H9 (cell line): ENCODE results near the gene C1orf146. TPM values are rescaled to one million over a fixed set of nuclear protein-coding genes. Genes with fewer than 3 reads are reported as not detected.

Experiments
- DNase-seq: peaks from one replicate; pipeline ENCODE4 v3.0.0-alpha.2; 2017
- H2AFZ ChIP-seq: one replicate; pipeline ENCODE4 v1.6.1; 2013; ENCODE audit warnings: mild to moderate bottlenecking, low read length, control low read depth, moderate library complexity
- H2AK5ac ChIP-seq: 2 replicates; pipeline ENCODE4 v1.6.1; 2013; ENCODE audit warnings: low read length, control low read depth, mixed read lengths; ENCODE audit not compliant: insufficient read length
- H2BK120ac ChIP-seq: one replicate; pipeline ENCODE4 v1.6.1; 2013; ENCODE audit warnings: low read depth, mild to moderate bottlenecking, low read length, control low read depth, inconsistent platforms; ENCODE audit not compliant: poor library complexity, severe bottlenecking
- H2BK12ac ChIP-seq: 2 replicates; pipeline ENCODE4 v1.6.1; 2013; ENCODE audit warnings: low read length, control low read depth, mixed read lengths, low read depth; ENCODE audit not compliant: insufficient read length
- H2BK15ac ChIP-seq: 2 replicates; pipeline ENCODE4 v1.6.1; 2013; ENCODE audit warnings: low read depth, low read length, control low read depth
- H2BK20ac ChIP-seq: one replicate; pipeline ENCODE4 v1.6.1; 2013; ENCODE audit warnings: low read depth, mild to moderate bottlenecking, low read length, control low read depth, inconsistent platforms; ENCODE audit not compliant: poor library complexity, severe bottlenecking
- H2BK5ac ChIP-seq: 2 replicates; pipeline ENCODE4 v1.6.1; 2013; ENCODE audit warnings: low read length, control low read depth, mixed read lengths; ENCODE audit not compliant: insufficient read length
- H3K14ac ChIP-seq: 2 replicates; pipeline ENCODE4 v1.6.1; 2013; ENCODE audit warnings: low read length, control low read depth; ENCODE audit not compliant: insufficient read depth
- H3K18ac ChIP-seq: 2 replicates; pipeline ENCODE4 v1.6.1; 2013; ENCODE audit warnings: low read depth, mild to moderate bottlenecking, mixed read lengths, low read length, control low read depth; ENCODE audit not compliant: insufficient read length
- H3K23ac ChIP-seq: 2 replicates; pipeline ENCODE4 v1.6.1; 2013; ENCODE audit warnings: low read length, control low read depth, mixed read lengths, low read depth; ENCODE audit not compliant: insufficient read length
- H3K23me2 ChIP-seq: 2 replicates; pipeline ENCODE4 v1.6.1; 2013; ENCODE audit warnings: low read depth, mild to moderate bottlenecking, mixed read lengths, low read length, control low read depth; ENCODE audit not compliant: insufficient read length, poor library complexity, severe bottlenecking
- H3K27ac ChIP-seq: 2 replicates; pipeline ENCODE4 v1.5.1; 2013; ENCODE audit warnings: low read length, control low read depth, mixed read lengths, low read depth; ENCODE audit not compliant: insufficient read length
- H3K27me3 ChIP-seq: 2 replicates; pipeline ENCODE4 v1.6.1; 2013; ENCODE audit warnings: low read length, control low read depth, inconsistent platforms; ENCODE audit not compliant: insufficient read depth
- H3K4ac ChIP-seq: 2 replicates; pipeline ENCODE4 v1.6.1; 2013; ENCODE audit warnings: low read depth, mild to moderate bottlenecking, control low read depth, inconsistent platforms, low read length, moderate library complexity
- H3K4me1 ChIP-seq: 2 replicates; pipeline ENCODE4 v1.6.1; 2013; ENCODE audit warnings: low read length, control low read depth, inconsistent platforms; ENCODE audit not compliant: insufficient read depth
- H3K4me2 ChIP-seq: 2 replicates; pipeline ENCODE4 v1.6.1; 2013; ENCODE audit warnings: low read length, control low read depth, mixed read lengths; ENCODE audit not compliant: insufficient read length, insufficient read depth
- H3K56ac ChIP-seq: 2 replicates; pipeline ENCODE4 v1.6.1; 2013; ENCODE audit warnings: low read depth, mild to moderate bottlenecking, mixed read lengths, low read length, control low read depth; ENCODE audit not compliant: insufficient read length
- H3K79me1 ChIP-seq: 2 replicates; pipeline ENCODE4 v1.6.1; 2013; ENCODE audit warnings: low read depth, mild to moderate bottlenecking, moderate library complexity, low read length, control low read depth, inconsistent platforms; ENCODE audit not compliant: insufficient read depth, poor library complexity, severe bottlenecking
- H3K79me2 ChIP-seq: 2 replicates; pipeline ENCODE4 v1.6.1; 2013; ENCODE audit warnings: low read length, control low read depth, inconsistent platforms; ENCODE audit not compliant: insufficient read depth
- H3K9ac ChIP-seq: 2 replicates; pipeline ENCODE4 v1.6.1; 2013; ENCODE audit warnings: low read length, control low read depth, mixed read lengths; ENCODE audit not compliant: insufficient read length; ENCODE audit errors: extremely low read depth
- H3K9me3 ChIP-seq: one replicate; pipeline ENCODE4 v1.6.1; 2013; ENCODE audit warnings: low read depth, low read length, inconsistent platforms; ENCODE audit not compliant: control insufficient read depth
- H3T11ph ChIP-seq: one replicate; pipeline ENCODE4 v1.6.1; 2013; ENCODE audit warnings: mild to moderate bottlenecking, low read length, control low read depth, inconsistent platforms
- H4K20me1 ChIP-seq: one replicate; pipeline ENCODE4 v1.6.1; 2013; ENCODE audit not compliant: control insufficient read depth, insufficient read length, insufficient read depth
- H4K5ac ChIP-seq: 2 replicates; pipeline ENCODE4 v1.6.1; 2013; ENCODE audit warnings: low read depth, mild to moderate bottlenecking, mixed read lengths, low read length, control low read depth; ENCODE audit not compliant: insufficient read length
- H4K8ac ChIP-seq: replicated peaks from 2 replicates; pipeline ENCODE4 v1.6.1; 2013; ENCODE audit warnings: low read length, control low read depth, mixed read lengths, low read depth; ENCODE audit not compliant: insufficient read length
- H4K91ac ChIP-seq: 2 replicates; pipeline ENCODE4 v1.6.1; 2013; ENCODE audit warnings: low read depth, mild to moderate bottlenecking, moderate library complexity, mixed read lengths, low read length, control low read depth; ENCODE audit not compliant: insufficient read length
- H3K27ac Mint-ChIP-seq, 3 experiments: 2 replicates in 2 of 3; 3 replicates in 1 of 3; pipeline ENCODE4 v1.8.0; 2020 to 2021; ENCODE audit warnings: mixed read lengths in 3 of 3, mild to moderate bottlenecking in 1 of 3, moderate library complexity in 1 of 3
- H3K27me3 Mint-ChIP-seq: 2 replicates; pipeline ENCODE4 v1.8.0; 2021; ENCODE audit warnings: low read depth, mild to moderate bottlenecking, moderate library complexity, mixed read lengths
- H3K36me3 Mint-ChIP-seq, 3 experiments: 2 replicates in 2 of 3; 3 replicates in 1 of 3; pipeline ENCODE4 v1.8.0; 2020 to 2021; ENCODE audit warnings: low read depth in 3 of 3, mixed read lengths in 3 of 3; ENCODE audit not compliant: insufficient read depth in 1 of 3
- H3K4me1 Mint-ChIP-seq, 2 experiments: 2 replicates each; pipeline ENCODE4 v1.8.0; 2020; ENCODE audit warnings: mixed read lengths in 2 of 2
- H3K4me3 Mint-ChIP-seq, 2 experiments: 2 replicates in 1 of 2; 3 replicates in 1 of 2; pipeline ENCODE4 v1.8.0; 2020 to 2021; ENCODE audit warnings: mild to moderate bottlenecking in 2 of 2, mixed read lengths in 2 of 2, moderate library complexity in 1 of 2
- H3K9me3 Mint-ChIP-seq, 2 experiments: 2 replicates in 1 of 2; 3 replicates in 1 of 2; pipeline ENCODE4 v1.8.0; 2020; ENCODE audit warnings: mild to moderate bottlenecking in 2 of 2, mixed read lengths in 2 of 2, moderate library complexity in 1 of 2
- CTCF ChIP-seq: fragments of 200-600 bp; sonication (generic); conservative IDR thresholded peaks from 3 replicates; pipeline ENCODE4 v1.8.0; 2021; ENCODE audit warnings: antibody characterized with exemption, mild to moderate bottlenecking
- WGBS: extraction: QIAGEN DNeasy Blood & Tissue Kit; methylation state at CpG from one replicate; pipeline ENCODE4 v1.1.7; 2013; ENCODE audit warnings: missing lambda C conversion rate, low lambda C conversion rate, mixed read lengths; ENCODE audit not compliant: insufficient read length; ENCODE audit errors: extremely low coverage; 5-methylcytosine and 5-hydroxymethylcytosine counted together
- total RNA-seq: library from RNA; stranded (reverse); gene quantifications from 2 replicates; pipeline ENCODE4 v1.2.1, GENCODE V29; 2021

Gene C1orf146
- total RNA-seq, 1 experiment from 2014 or later: not detected

GRCh38 chr1:92240034-92240433, 22.3 kb downstream of the C1orf146 start:
- H3K23ac ChIP-seq: no peak overlapping the region
- H3K9me3 ChIP-seq: no peaks in the 10 kb centered on the region
- no peak overlapping the region for H3K4me2 ChIP-seq
- WGBS: no CpG with 5 or more reads among the region's 2 CpGs
- no peak overlapping the region for H2BK120ac ChIP-seq
- no peak overlapping the region for H3K9ac ChIP-seq
- no peak overlapping the region for H3K56ac ChIP-seq
- no peaks in the 10 kb centered on the region for H4K20me1 ChIP-seq
- H4K91ac ChIP-seq: no peak overlapping the region
- H3K79me2 ChIP-seq: no peaks in the 10 kb centered on the region
- no peak overlapping the region for H3K18ac ChIP-seq
- no peak overlapping the region for H2BK20ac ChIP-seq
- no peak overlapping the region for H2AK5ac ChIP-seq
- H4K8ac ChIP-seq: no peak overlapping the region
- no peaks in the 10 kb centered on the region for H3K27me3 ChIP-seq
- no peak overlapping the region for H2BK15ac ChIP-seq
- H3K14ac ChIP-seq: no peak overlapping the region
- H4K5ac ChIP-seq: no peak overlapping the region
- no peak overlapping the region for H3K4me3 Mint-ChIP-seq
- no peak for DNase-seq
- H3K23me2 ChIP-seq: no peaks in the 10 kb centered on the region
- H3K4me1 Mint-ChIP-seq: no peaks in the 10 kb centered on the region
- no peaks in the 10 kb centered on the region for H3K9me3 Mint-ChIP-seq
- H3K36me3 Mint-ChIP-seq: no peaks in the 10 kb centered on the region
- H3K27ac ChIP-seq: no peak overlapping the region
- H2BK12ac ChIP-seq: no peak overlapping the region
- TF ChIP-seq CTCF: no peak
- no peaks in the 10 kb centered on the region for H3K4me1 ChIP-seq
- H3K4ac ChIP-seq: no peak overlapping the region
- H3K27ac Mint-ChIP-seq: no peak overlapping the region
- H3T11ph ChIP-seq: no peak overlapping the region
- H2AFZ ChIP-seq: no peak overlapping the region
- H3K79me1 ChIP-seq: no peaks in the 10 kb centered on the region
- no peak overlapping the region for H2BK5ac ChIP-seq
- no peaks in the 10 kb centered on the region for H3K27me3 Mint-ChIP-seq
